Measurements from ENCODE around the gene XRN2.
A peak's percentile ranks its signal among the peaks of the same experiment; 100 is the strongest.

XRN2 gene

DNA sequence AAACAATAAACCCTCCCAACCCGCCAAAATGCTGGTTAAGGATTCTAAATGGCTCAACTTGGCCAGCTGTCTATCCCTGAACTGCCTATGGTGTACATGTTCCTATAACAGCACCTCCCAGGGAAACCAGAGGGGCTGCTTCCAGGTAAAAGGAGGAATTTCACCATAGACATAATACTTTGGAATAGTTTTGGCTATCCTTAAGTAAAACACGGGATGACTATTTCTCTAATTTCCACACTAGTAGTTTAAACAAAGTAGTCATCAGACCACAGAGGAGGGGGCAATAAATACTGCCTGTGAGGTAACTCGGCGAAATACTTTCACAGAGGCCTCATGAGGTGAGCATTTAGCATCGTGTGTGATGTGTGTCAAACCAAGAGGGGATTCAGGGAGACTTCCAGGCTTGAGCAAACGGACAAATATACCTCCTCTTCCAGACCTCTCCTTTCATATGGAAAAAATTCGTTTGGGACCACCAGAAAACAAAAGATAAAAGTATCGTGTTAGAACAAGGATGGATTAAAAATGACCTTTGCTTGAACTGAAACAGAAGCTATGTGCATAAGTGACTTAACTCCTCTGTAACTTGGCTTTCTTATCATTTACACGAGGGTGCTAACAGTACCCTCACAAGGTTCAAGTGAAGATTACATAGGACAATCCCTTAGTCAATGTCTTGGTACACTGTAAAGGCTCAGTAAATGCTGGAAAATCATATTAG lies 1.0 kb upstream of the XRN2 start:
- Histone ChIP-seq H3K27ac (ENCODE audit: low read depth, low read length) (peak overlapping the region; percentile 99), H3K4me1 (ENCODE audit: control insufficient read depth, insufficient read depth, low read length) (peaks cover 14% of the 10 kb centered on the region), H3K9me3 (ENCODE audit: control insufficient read depth, insufficient read depth, low read length) (no peaks in the 10 kb centered on the region), H3K9ac (ENCODE audit: low read depth, low read length) (peak overlapping the region; percentile 100), H3K36me3 (ENCODE audit: control insufficient read depth, insufficient read depth, low read length) (0 out of 2 replicates have a peak, but pooled peaks cover 4% of the 10 kb centered on the region), H3K4me3 (ENCODE audit: low read depth, low read length) (peak overlapping the region; percentile 97), H3K27me3 (ENCODE audit: control insufficient read depth, insufficient read depth, low read length) (no peaks in the 10 kb centered on the region)

DNA sequence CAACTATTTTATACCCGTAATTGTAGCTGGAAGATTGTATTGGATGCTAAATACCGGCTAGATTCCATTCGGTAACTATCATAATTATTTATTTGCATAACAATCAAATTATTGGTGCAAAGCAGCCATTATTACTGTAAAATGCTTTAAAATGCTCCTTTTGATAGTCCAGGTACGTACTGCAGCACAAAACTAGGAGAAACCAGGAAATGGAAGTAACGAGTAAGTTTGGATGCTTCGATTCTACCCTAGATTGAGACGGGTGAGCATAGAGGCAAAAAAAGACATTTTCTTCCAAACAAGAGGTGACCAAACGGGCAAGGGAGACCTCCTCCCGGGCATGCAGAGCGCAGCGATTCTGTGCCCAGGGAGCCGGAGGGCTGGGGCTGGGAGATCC lies 469 bp upstream of the XRN2 start:
- Histone ChIP-seq H3K4me3 (ENCODE audit: low read depth, low read length) (peak overlapping the region; percentile 97), H3K36me3 (ENCODE audit: control insufficient read depth, insufficient read depth, low read length) (0 out of 2 replicates have a peak, but pooled peaks cover 4% of the 10 kb centered on the region), H3K27me3 (ENCODE audit: control insufficient read depth, insufficient read depth, low read length) (no peaks in the 10 kb centered on the region), H3K9me3 (ENCODE audit: control insufficient read depth, insufficient read depth, low read length) (no peaks in the 10 kb centered on the region), H3K4me1 (ENCODE audit: control insufficient read depth, insufficient read depth, low read length) (peaks cover 14% of the 10 kb centered on the region), H3K27ac (ENCODE audit: low read depth, low read length) (peak overlapping the region; percentile 99), H3K9ac (ENCODE audit: low read depth, low read length) (peak overlapping the region; percentile 100)

DNA sequence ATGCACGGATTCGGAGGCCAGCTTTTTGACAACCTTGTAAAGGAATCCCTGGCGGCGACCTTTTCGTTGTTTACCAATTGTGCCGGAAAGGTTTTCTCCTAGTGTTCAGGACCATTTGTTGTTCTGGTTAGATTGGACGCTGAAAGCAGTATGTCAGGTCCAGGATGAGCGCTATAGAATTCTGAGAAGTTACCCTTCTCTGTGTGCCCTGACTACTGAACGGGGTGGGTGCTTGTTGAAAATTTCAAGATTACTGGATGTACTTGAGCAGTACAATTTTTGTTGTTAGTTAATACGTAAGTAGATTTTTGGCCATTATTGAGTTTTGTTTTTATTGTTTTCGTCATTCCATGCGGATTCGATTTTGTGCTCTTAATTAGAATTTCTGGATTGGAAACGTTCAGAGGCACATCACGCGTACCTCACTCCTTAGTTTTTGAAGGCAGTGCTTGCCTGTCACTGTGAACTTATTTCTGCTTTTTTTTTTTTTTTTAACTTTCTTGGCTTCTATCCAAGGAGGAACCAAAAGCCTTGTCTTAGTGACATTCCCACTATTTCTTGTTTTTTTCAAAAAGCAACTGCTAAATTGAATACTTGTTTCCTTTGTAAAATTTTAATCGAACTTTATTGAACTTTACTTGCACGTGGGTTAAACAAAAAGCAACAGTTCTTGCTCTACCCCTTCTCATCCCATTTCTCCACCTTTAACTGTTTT lies 898 bp downstream of the XRN2 start:
- H3K4me1 ChIP-seq (ENCODE audit: control insufficient read depth, insufficient read depth, low read length), result peaks cover 18% of the 10 kb centered on the region
- H3K9me3 ChIP-seq (ENCODE audit: control insufficient read depth, insufficient read depth, low read length), result no peaks in the 10 kb centered on the region
- peak overlapping the region; percentile 100 for H3K9ac ChIP-seq (ENCODE audit: low read depth, low read length)
- H3K36me3 ChIP-seq (ENCODE audit: control insufficient read depth, insufficient read depth, low read length), result peaks cover 9% of the 10 kb centered on the region; the same call in 1 of the 2 replicates
- H3K27me3 ChIP-seq (ENCODE audit: control insufficient read depth, insufficient read depth, low read length), result no peaks in the 10 kb centered on the region
- peak overlapping the region; percentile 97 for H3K4me3 ChIP-seq (ENCODE audit: low read depth, low read length)
- H3K27ac ChIP-seq (ENCODE audit: low read depth, low read length), result peak overlapping the region; percentile 99

DNA sequence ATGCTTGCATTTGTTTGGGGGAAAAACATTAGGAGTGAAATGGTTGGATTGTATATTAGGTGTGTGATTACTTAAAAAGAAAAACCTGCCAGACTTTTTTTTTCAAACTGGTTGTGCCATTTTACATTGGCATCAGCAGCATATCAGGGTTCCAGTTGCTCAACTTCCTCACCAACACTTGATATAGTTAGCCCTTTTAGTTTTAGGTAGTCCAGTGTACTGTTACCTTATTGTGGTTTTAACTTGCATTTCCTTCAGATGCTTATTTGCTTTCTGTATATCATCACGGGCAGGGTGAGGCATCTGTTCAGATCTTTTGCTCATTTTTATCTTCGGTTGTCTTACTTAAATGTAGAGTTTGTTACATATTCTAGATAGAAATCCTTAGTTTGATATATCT lies 5.2 kb downstream of the XRN2 start:
- Histone ChIP-seq H3K4me1 (ENCODE audit: control insufficient read depth, insufficient read depth, low read length) (peaks cover 21% of the 10 kb centered on the region), H3K36me3 (ENCODE audit: control insufficient read depth, insufficient read depth, low read length) (peaks cover 9% of the 10 kb centered on the region; the same call in 1 of the 2 replicates), H3K27ac (ENCODE audit: low read depth, low read length) (no peak overlapping the region), H3K9ac (ENCODE audit: low read depth, low read length) (no peak overlapping the region), H3K4me3 (ENCODE audit: low read depth, low read length) (no peak overlapping the region), H3K9me3 (ENCODE audit: control insufficient read depth, insufficient read depth, low read length) (no peaks in the 10 kb centered on the region), H3K27me3 (ENCODE audit: control insufficient read depth, insufficient read depth, low read length) (no peaks in the 10 kb centered on the region)

DNA sequence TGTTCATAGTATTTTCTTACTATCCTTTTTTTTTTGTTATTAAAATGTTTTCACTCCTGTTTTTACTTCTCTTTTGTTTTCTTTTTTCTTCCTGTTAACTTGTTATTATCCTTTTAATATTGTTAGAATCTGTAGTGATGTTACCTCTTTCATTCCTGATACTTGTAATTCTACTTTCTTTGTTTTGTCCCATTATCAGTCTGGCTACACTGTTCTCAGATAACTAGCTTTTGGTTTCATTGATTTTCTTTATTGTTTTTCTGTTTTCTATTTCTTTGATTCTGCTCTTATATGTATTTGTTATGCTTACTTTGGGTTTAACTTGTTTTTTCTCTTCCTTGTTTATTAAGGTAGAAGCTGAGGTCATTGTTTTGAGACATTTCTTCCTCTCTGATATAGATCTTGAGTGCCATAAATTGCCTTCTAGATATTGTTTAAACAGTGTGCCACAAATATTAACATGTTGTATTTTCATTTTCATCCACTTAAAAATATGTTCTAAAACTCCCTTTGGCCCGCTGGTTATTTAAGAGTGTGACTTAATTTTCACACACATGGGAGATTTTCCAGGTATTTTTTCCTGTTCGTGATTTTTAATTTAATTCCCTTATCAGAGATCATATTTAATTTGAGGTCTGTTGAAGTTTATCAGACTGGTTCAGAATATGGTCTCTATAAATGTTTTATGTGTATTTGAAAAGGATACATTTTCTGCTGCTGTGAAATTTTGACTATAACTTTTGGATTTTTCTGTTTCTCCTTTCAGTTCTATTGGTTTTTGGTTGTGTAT lies 6.7 kb downstream of the XRN2 start:
- 0 out of 2 replicates have a peak overlapping the region, but pooled peaks have one; percentile 5 for H3K4me3 ChIP-seq (ENCODE audit: low read depth, low read length)
- H3K27me3 ChIP-seq (ENCODE audit: control insufficient read depth, insufficient read depth, low read length), result no peaks in the 10 kb centered on the region
- H3K27ac ChIP-seq (ENCODE audit: low read depth, low read length), result no peak overlapping the region
- no peak overlapping the region for H3K9ac ChIP-seq (ENCODE audit: low read depth, low read length)
- peaks cover 17% of the 10 kb centered on the region for H3K4me1 ChIP-seq (ENCODE audit: control insufficient read depth, insufficient read depth, low read length)
- H3K9me3 ChIP-seq (ENCODE audit: control insufficient read depth, insufficient read depth, low read length), result no peaks in the 10 kb centered on the region
- H3K36me3 ChIP-seq (ENCODE audit: control insufficient read depth, insufficient read depth, low read length), result peaks cover 6% of the 10 kb centered on the region; the same call in 1 of the 2 replicates

DNA sequence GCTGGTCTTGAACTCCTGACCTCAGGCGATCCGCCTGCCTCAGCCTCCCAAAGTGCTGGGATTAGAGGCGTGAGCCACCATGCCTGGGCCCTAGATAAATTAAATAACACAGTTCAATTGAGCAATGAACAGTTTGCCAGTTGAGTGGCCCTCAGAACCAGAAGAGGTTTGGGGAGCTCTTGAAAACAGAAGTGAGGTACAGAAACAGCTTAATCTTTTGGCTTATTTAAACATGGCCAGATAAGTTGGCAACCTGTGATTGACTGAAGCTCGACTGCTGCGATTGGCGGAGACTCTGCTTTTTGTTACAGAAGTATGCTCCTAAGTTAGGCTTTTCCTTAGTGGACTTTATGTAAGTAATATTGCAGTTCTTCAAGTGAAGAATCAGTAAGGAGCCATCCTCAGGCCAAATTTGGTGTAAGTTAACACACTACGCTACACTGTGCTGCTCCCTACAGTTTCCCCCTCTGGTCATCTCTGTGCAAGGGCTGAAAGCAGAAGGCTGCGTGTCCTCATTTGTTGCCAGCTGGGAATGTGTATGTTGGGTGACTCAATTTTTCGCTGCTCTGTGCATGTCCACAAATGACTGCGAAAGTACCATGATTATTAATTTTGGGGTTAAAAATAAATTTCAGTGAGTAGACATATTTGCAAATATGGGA lies 9.8 kb downstream of the XRN2 start:
- no peak overlapping the region for H3K4me3 ChIP-seq (ENCODE audit: low read depth, low read length)
- H3K9me3 ChIP-seq (ENCODE audit: control insufficient read depth, insufficient read depth, low read length), result no peaks in the 10 kb centered on the region
- no peak overlapping the region for H3K27ac ChIP-seq (ENCODE audit: low read depth, low read length)
- no peak overlapping the region for H3K9ac ChIP-seq (ENCODE audit: low read depth, low read length)
- H3K27me3 ChIP-seq (ENCODE audit: control insufficient read depth, insufficient read depth, low read length), result no peaks in the 10 kb centered on the region
- H3K4me1 ChIP-seq (ENCODE audit: control insufficient read depth, insufficient read depth, low read length), result peaks cover 19% of the 10 kb centered on the region
- peaks cover 5% of the 10 kb centered on the region; the same call in 1 of the 2 replicates for H3K36me3 ChIP-seq (ENCODE audit: control insufficient read depth, insufficient read depth, low read length)

DNA sequence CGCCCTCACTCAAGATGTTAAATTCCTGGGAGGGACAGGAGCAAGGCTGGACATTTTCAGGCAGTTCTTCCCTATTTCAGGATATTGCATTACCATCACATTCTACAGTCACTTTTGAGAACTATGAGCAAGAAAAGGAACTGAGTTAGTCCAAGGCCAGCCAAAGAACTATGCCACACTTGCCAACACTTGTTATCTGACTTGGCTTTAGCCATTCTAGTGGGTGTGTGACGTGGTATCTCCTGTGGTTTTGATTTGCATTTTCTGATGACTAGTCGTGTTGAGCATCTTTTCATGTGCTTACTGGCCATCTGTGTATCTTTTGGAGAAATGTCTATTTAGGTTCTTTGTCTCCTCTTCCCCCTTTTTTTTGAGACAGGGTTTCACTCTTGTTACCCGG lies 12.0 kb downstream of the XRN2 start:
- Histone ChIP-seq H3K27ac (ENCODE audit: low read depth, low read length) (no peak overlapping the region), H3K9me3 (ENCODE audit: control insufficient read depth, insufficient read depth, low read length) (no peaks in the 10 kb centered on the region), H3K4me1 (ENCODE audit: control insufficient read depth, insufficient read depth, low read length) (peaks cover 10% of the 10 kb centered on the region; the same call in 1 of the 2 replicates), H3K27me3 (ENCODE audit: control insufficient read depth, insufficient read depth, low read length) (no peaks in the 10 kb centered on the region), H3K9ac (ENCODE audit: low read depth, low read length) (no peak overlapping the region), H3K4me3 (ENCODE audit: low read depth, low read length) (no peak overlapping the region), H3K36me3 (ENCODE audit: control insufficient read depth, insufficient read depth, low read length) (no peaks in the 10 kb centered on the region)

DNA sequence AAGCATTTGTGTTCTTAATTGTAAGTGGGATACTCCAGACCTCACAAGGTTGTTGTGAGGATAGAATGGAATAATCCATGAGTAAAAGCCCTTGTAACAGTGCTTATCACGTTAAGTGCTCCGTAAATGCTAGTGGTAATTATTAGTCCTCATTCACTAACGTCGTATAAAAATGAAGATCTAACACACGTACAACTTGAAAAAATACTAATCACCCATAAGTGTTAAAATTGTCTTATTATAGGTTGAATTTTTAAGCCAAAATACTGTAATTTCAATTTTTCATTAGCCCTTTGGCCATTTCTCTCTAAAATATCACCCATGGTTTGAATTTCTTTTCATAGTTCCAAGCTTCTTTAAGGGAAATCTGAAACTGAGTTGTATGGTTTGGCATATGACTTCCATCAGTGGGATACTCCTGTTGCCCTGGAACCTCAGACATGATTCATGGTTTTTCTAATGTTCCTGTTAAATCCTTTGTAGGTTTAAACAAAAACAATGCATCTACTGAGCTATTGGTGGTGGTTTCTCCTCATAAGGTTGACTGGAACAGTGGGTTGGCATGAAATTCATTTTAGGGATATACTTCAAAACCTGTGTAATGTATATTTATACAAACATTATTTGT lies 19.1 kb downstream of the XRN2 start:
- Histone ChIP-seq H3K4me3 (ENCODE audit: low read depth, low read length) (no peak overlapping the region), H3K4me1 (ENCODE audit: control insufficient read depth, insufficient read depth, low read length) (peaks cover 43% of the 10 kb centered on the region), H3K27ac (ENCODE audit: low read depth, low read length) (no peak overlapping the region), H3K27me3 (ENCODE audit: control insufficient read depth, insufficient read depth, low read length) (no peaks in the 10 kb centered on the region), H3K9me3 (ENCODE audit: control insufficient read depth, insufficient read depth, low read length) (no peaks in the 10 kb centered on the region), H3K9ac (ENCODE audit: low read depth, low read length) (no peak overlapping the region), H3K36me3 (ENCODE audit: control insufficient read depth, insufficient read depth, low read length) (peaks cover 2% of the 10 kb centered on the region; the same call in 1 of the 2 replicates)

DNA sequence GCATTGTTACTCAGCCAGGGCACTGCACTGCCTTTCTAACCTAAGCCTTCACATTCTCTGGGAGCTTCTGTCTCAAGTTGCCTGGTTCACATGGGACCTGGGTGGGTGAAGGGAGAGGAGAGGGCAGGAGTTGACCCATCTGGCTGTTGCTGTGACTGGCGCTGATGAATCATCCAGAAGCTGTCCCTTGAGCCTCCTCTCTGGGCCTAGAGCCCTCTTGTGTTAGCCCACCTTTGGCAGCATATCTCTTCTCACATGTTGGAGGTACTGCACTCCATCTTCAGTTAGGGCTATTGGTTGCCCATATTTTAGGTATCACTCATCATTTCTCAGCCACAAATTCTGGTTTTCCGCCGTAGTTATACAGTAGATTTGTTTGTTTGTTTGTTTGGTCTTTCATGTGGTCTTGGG lies 19.8 kb downstream of the XRN2 start:
- Histone ChIP-seq H3K27ac (ENCODE audit: low read depth, low read length) (no peak overlapping the region), H3K27me3 (ENCODE audit: control insufficient read depth, insufficient read depth, low read length) (no peaks in the 10 kb centered on the region), H3K4me3 (ENCODE audit: low read depth, low read length) (no peak overlapping the region), H3K9ac (ENCODE audit: low read depth, low read length) (no peak overlapping the region), H3K4me1 (ENCODE audit: control insufficient read depth, insufficient read depth, low read length) (peaks cover 37% of the 10 kb centered on the region), H3K36me3 (ENCODE audit: control insufficient read depth, insufficient read depth, low read length) (peaks cover 4% of the 10 kb centered on the region; the same call in 1 of the 2 replicates), H3K9me3 (ENCODE audit: control insufficient read depth, insufficient read depth, low read length) (no peaks in the 10 kb centered on the region)

DNA sequence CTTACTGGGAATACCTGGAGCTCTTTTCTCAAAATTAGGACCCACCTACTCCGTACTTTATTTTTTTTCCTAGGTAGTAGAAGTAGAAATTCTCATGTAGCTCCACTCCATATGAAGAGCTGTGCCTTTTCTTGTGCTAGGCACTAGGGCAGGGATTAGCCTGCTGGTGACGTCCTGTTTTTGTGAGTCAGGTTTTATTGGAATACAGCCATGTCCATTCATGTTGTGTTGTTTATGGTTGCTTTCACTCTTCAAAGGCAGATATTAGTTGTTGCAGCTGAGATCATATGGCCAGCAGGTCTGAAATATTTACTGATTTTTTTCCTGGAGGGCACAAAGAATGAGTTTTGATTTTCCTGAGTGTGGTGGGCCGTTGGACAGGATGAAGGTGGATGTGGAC lies 20.5 kb downstream of the XRN2 start:
- H3K4me3 ChIP-seq (ENCODE audit: low read depth, low read length), result no peak overlapping the region
- H3K4me1 ChIP-seq (ENCODE audit: control insufficient read depth, insufficient read depth, low read length), result peaks cover 37% of the 10 kb centered on the region
- peaks cover 11% of the 10 kb centered on the region for H3K36me3 ChIP-seq (ENCODE audit: control insufficient read depth, insufficient read depth, low read length)
- no peaks in the 10 kb centered on the region for H3K27me3 ChIP-seq (ENCODE audit: control insufficient read depth, insufficient read depth, low read length)
- H3K27ac ChIP-seq (ENCODE audit: low read depth, low read length), result no peak overlapping the region
- no peaks in the 10 kb centered on the region for H3K9me3 ChIP-seq (ENCODE audit: control insufficient read depth, insufficient read depth, low read length)
- no peak overlapping the region for H3K9ac ChIP-seq (ENCODE audit: low read depth, low read length)
